HFF-Myc (cell line): Measurements from ENCODE around the gene NOTCH4.

Experiments
- DNase-seq: peaks from one replicate; pipeline ENCODE4 v3.0.0-alpha.2; 2011; ENCODE audit warnings: low read depth; ENCODE audit errors: extremely low read depth
- H3K4me3 ChIP-seq: replicated peaks from 2 replicates; pipeline ENCODE4 v1.5.1; 2011; ENCODE audit warnings: low read depth, mild to moderate bottlenecking, control low read depth, low read length
- TF ChIP-seq, protein P1 (sequence below): IDR thresholded peaks from 2 replicates; pipeline ENCODE4 v1.5.1; 2012; ENCODE audit warnings: mild to moderate bottlenecking, low read depth, low read length, control low read depth; ENCODE audit errors: missing control alignments

Gene NOTCH4

DNA sequence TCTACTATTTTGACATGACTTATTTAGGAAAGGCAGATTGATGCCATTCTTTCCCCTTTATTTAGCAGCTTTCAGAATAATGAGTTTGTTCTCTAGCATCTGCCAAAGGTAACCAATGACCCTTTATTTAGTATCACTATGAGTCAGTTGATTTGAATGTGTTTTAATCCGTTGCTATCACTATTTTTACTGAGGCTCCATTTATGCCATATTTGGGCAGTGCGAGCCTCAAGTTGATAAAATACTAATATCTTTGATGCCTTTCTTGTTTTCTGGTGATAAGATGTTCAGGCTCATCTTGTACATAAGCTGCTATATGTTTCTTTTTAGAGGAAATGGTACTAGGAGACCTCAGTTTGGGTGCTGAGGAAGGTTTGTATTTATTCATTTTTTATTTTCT lies 15.6 kb upstream of the NOTCH4 start:
- no peak overlapping the region for H3K4me3 ChIP-seq
- TF ChIP-seq, protein P1, sequence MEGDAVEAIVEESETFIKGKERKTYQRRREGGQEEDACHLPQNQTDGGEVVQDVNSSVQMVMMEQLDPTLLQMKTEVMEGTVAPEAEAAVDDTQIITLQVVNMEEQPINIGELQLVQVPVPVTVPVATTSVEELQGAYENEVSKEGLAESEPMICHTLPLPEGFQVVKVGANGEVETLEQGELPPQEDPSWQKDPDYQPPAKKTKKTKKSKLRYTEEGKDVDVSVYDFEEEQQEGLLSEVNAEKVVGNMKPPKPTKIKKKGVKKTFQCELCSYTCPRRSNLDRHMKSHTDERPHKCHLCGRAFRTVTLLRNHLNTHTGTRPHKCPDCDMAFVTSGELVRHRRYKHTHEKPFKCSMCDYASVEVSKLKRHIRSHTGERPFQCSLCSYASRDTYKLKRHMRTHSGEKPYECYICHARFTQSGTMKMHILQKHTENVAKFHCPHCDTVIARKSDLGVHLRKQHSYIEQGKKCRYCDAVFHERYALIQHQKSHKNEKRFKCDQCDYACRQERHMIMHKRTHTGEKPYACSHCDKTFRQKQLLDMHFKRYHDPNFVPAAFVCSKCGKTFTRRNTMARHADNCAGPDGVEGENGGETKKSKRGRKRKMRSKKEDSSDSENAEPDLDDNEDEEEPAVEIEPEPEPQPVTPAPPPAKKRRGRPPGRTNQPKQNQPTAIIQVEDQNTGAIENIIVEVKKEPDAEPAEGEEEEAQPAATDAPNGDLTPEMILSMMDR: no peak
- no peak for DNase-seq

DNA sequence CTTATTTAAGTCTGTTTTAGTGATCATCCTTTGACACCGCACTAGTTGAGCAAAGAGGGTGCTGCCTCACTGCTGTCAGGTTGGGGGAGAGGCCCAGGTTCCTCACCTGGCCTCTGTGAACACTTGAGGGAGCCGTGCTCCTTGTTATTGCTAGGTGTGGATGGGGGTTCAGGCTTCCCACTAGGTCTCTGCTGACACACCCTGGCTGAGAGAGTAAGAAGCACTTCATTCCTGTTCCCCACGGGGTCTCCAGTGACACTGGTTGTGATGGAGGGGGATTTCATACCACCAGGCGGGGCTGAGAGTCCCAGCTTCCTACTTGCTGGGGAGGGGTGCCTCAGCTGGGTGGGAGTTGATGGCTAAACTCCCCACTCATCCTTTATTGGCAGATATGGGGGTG lies 11.1 kb upstream of the NOTCH4 start:
- H3K4me3 ChIP-seq: no peak overlapping the region
- TF ChIP-seq, protein P1: no peak
- DNase-seq: no peak

- DNase-seq: no peak
- TF ChIP-seq, protein P1: no peak
- H3K4me3 ChIP-seq: no peak overlapping the region
Measured at GRCh38 chr6:32226434-32226833, 2.6 kb upstream of the NOTCH4 start.

GRCh38 chr6:32224696-32225095 lies 829 bp upstream of the NOTCH4 start:
- TF ChIP-seq, protein P1: no peak
- DNase-seq: no peak
- no peak overlapping the region for H3K4me3 ChIP-seq

GRCh38 chr6:32222333-32223230 lies 1.3 kb downstream of the NOTCH4 start:
- DNase-seq: no peak
- no peak overlapping the region for H3K4me3 ChIP-seq
- TF ChIP-seq, protein P1: no peak

DNA sequence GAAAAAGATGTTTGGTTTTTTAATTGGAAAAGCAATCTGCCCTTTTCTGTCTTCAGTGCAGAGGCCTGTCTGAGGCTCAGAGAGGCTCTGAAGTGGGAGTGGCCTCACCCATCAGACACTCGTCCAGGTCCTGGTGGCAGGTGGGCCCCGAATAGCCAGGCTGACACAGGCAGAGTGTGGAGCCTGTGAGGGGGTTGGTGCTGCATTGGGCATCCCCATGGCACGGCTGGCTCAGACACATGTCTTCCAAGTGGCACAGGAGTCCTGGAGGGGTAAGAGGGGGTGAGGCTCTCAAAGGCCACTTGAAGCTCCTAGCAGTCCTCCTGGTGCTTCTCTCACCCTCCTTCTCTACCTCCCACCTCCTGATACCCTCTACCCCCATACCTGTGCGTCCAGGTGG lies 3.8 kb downstream of the NOTCH4 start:
- no peak for DNase-seq
- no peak overlapping the region for H3K4me3 ChIP-seq
- TF ChIP-seq, protein P1: no peak

GRCh38 chr6:32218167-32218566 lies 5.7 kb downstream of the NOTCH4 start:
- H3K4me3 ChIP-seq: no peak overlapping the region
- TF ChIP-seq, protein P1: no peak
- DNase-seq: no peak
